Upper lobe of left lung (tissue), 4 donors: ENCODE measurements around the gene APH1A.

Experiments used
- CTCF ChIP-seq, 6 experiments: fragments of 450-650 bp in 4 of 6; fragments of 200-600 bp in 2 of 6; sonication (generic) in 2 of 6; IDR thresholded peaks; one replicate each; pipeline ENCODE4 v1.5.1; 2016 to 2019; ENCODE audit warnings: antibody characterized with exemption in 6 of 6
- EP300 ChIP-seq, 4 donors: sonication (generic); formaldehyde crosslinking; IDR thresholded peaks; one replicate each; pipeline ENCODE4 v1.5.1; 2017; ENCODE audit warnings: antibody characterized with exemption in 4 of 4, control low read depth in 2 of 4
- POLR2A ChIP-seq, 4 donors: fragments of 450-650 bp; IDR thresholded peaks; one replicate each; pipeline ENCODE4 v1.5.1; 2016 to 2017; ENCODE audit warnings: antibody characterized with exemption in 4 of 4, mild to moderate bottlenecking in 2 of 4

GRCh38 chr1:150257624-150258585 is 10.9 kb downstream of the APH1A start, which contains the start of gene CA14:
- TF ChIP-seq CTCF (IDR thresholded peaks at IDR 0.05) (no peak), POLR2A (IDR thresholded peaks at IDR 0.05) (no peak), EP300 (IDR thresholded peaks at IDR 0.05) (no peak)
